Measurements from ENCODE around the gene VDAC2.
"Not testable (repeated sequence)": the region's sequence is repeated elsewhere in the genome, so short reads cannot be mapped to it uniquely, and the experiment has no call there.

Gene VDAC2

GRCh38 chr10:75210282-75211006 lies at the start of gene VDAC2:
TSS of gene VDAC2 (plus strand) at chr10:75210796. CDS start at chr10:75211159, 363 bp downstream.
- peak; percentile 92 for DNase-seq

GRCh38 chr10:75165684-75166622 lies 44.6 kb upstream of the VDAC2 start:
- DNase-seq: no peak

GRCh38 chr10:75166623-75166972 lies 44.0 kb upstream of the VDAC2 start:
- no peak for DNase-seq

- DNase-seq: no peak
These were observed 42.3 kb upstream of the VDAC2 start for GRCh38 chr10:75168275-75168674.

GRCh38 chr10:75170215-75170614 lies 40.4 kb upstream of the VDAC2 start:
- no peak for DNase-seq

- DNase-seq: no peak
These were observed 35.5 kb upstream of the VDAC2 start for GRCh38 chr10:75175046-75175445.

- DNase-seq: no peak
These were observed 34.5 kb upstream of the VDAC2 start for GRCh38 chr10:75176046-75176445.

GRCh38 chr10:75176736-75177135 lies 33.9 kb upstream of the VDAC2 start:
- DNase-seq: no peak

GRCh38 chr10:75179657-75180177 lies 30.9 kb upstream of the VDAC2 start:
- no peak for DNase-seq

- DNase-seq: no peak
These were observed 30.0 kb upstream of the VDAC2 start for GRCh38 chr10:75180592-75180991.

GRCh38 chr10:75181073-75181472 lies 29.5 kb upstream of the VDAC2 start:
- no peak for DNase-seq

GRCh38 chr10:75186310-75186709 lies 24.3 kb upstream of the VDAC2 start:
- no peak for DNase-seq

GRCh38 chr10:75187961-75188426 lies 22.6 kb upstream of the VDAC2 start:
- DNase-seq: peak; percentile 28

GRCh38 chr10:75188522-75188921 lies 22.1 kb upstream of the VDAC2 start:
- DNase-seq: not testable (repeated sequence)

- DNase-seq: no peak
These were observed 21.1 kb upstream of the VDAC2 start for GRCh38 chr10:75189266-75190096.

- no peak for DNase-seq
These were observed 18.6 kb upstream of the VDAC2 start for GRCh38 chr10:75191821-75192568.

GRCh38 chr10:75194625-75195024 lies 16.0 kb upstream of the VDAC2 start:
- DNase-seq: not testable (repeated sequence)

GRCh38 chr10:75195035-75195763 lies 15.4 kb upstream of the VDAC2 start:
- DNase-seq: no peak

GRCh38 chr10:75197066-75197465 lies 13.5 kb upstream of the VDAC2 start:
- no peak for DNase-seq

GRCh38 chr10:75197906-75198305 lies 12.7 kb upstream of the VDAC2 start:
- no peak for DNase-seq

- DNase-seq: not testable (repeated sequence)
These were observed 10.6 kb upstream of the VDAC2 start for GRCh38 chr10:75199949-75200348.
